ENCODE results near the gene FBXL7.

The FBXL7 gene

GRCh38 chr5:15819617-15820016, 319.6 kb downstream of the FBXL7 start:
- Histone ChIP-seq H3K79me2 (ENCODE audit: insufficient read depth, low read length) (no peaks in the 10 kb centered on the region), H3F3A (ENCODE audit: insufficient read depth) (no peaks in the 10 kb centered on the region), H3K27me3 (ENCODE audit: low read length) (no peaks in the 10 kb centered on the region), H3K9ac (ENCODE audit: low read length) (no peak overlapping the region), H2AFZ (ENCODE audit: low read depth, low read length, severe bottlenecking) (no peak overlapping the region), H3K9me3 (ENCODE audit: insufficient read depth, low read length) (no peaks in the 10 kb centered on the region; the same call in 1 of the 2 replicates), H3K27ac (ENCODE audit: low read depth, low read length) (no peak overlapping the region), H3K36me3 (ENCODE audit: low read length) (no peaks in the 10 kb centered on the region), H4K20me1 (ENCODE audit: low read depth, low read length) (no peaks in the 10 kb centered on the region), H3K9me2 (replicated peaks; ENCODE audit: insufficient read depth, low read length) (no peaks in the 10 kb centered on the region), H3K4me3 (ENCODE audit: insufficient read depth, low read length, poor library complexity, severe bottlenecking) (no peak overlapping the region), H3K4me2 (ENCODE audit: low read depth, low read length, poor library complexity, severe bottlenecking) (no peak overlapping the region)
- TF ChIP-seq CTCF (IDR thresholded peaks at IDR 0.05; ENCODE audit: insufficient read depth, low read length, poor library complexity, severe bottlenecking) (no peak), EZH2phosphoT487 (conservative IDR thresholded peaks at IDR 0.05; ENCODE audit: low read length) (no peak)

- H3K4me3 ChIP-seq (ENCODE audit: insufficient read depth, low read length, poor library complexity, severe bottlenecking), result no peak overlapping the region
- H3K9me2 ChIP-seq (replicated peaks; ENCODE audit: insufficient read depth, low read length), result no peaks in the 10 kb centered on the region
- H3K4me2 ChIP-seq (ENCODE audit: low read depth, low read length, poor library complexity, severe bottlenecking), result no peak overlapping the region
- H3F3A ChIP-seq (ENCODE audit: insufficient read depth), result no peaks in the 10 kb centered on the region
- H3K27ac ChIP-seq (ENCODE audit: low read depth, low read length), result no peak overlapping the region
- no peaks in the 10 kb centered on the region for H3K36me3 ChIP-seq (ENCODE audit: low read length)
- no peaks in the 10 kb centered on the region for H3K27me3 ChIP-seq (ENCODE audit: low read length)
- no peak overlapping the region for H2AFZ ChIP-seq (ENCODE audit: low read depth, low read length, severe bottlenecking)
- no peak for TF ChIP-seq EZH2phosphoT487 (conservative IDR thresholded peaks at IDR 0.05; ENCODE audit: low read length)
- no peak for TF ChIP-seq CTCF (IDR thresholded peaks at IDR 0.05; ENCODE audit: insufficient read depth, low read length, poor library complexity, severe bottlenecking)
- H3K9ac ChIP-seq (ENCODE audit: low read length), result no peak overlapping the region
- no peaks in the 10 kb centered on the region for H4K20me1 ChIP-seq (ENCODE audit: low read depth, low read length)
- H3K79me2 ChIP-seq (ENCODE audit: insufficient read depth, low read length), result no peaks in the 10 kb centered on the region
- H3K9me3 ChIP-seq (ENCODE audit: insufficient read depth, low read length), result no peaks in the 10 kb centered on the region; the same call in 1 of the 2 replicates
Observed at GRCh38 chr5:15821506-15821905, 321.5 kb downstream of the FBXL7 start.

DNA sequence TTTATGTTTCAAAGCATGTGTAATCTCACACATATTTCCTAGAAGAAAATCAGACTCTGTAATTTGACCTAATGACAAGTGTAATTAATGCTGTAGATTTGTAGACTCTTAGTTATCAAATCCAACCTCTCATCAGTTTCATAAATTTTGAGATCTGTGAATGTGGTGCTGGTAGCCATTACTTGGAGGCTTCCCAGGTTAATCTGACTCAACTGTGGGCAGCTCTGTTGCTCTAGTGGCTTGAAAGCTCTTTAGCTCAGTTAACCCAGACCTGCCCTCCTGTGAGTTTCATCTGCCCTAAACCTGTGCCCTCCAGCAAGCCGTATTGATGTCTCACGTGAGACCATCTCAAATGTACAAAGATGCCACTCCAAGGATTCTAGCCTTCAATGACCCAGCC, 323.4 kb downstream of the FBXL7 start:
- Histone ChIP-seq H3K9me2 (replicated peaks; ENCODE audit: insufficient read depth, low read length) (no peaks in the 10 kb centered on the region), H4K20me1 (ENCODE audit: low read depth, low read length) (no peaks in the 10 kb centered on the region), H3K4me2 (ENCODE audit: low read depth, low read length, poor library complexity, severe bottlenecking) (no peak overlapping the region), H2AFZ (ENCODE audit: low read depth, low read length, severe bottlenecking) (no peak overlapping the region), H3K36me3 (ENCODE audit: low read length) (no peaks in the 10 kb centered on the region), H3K9ac (ENCODE audit: low read length) (no peak overlapping the region), H3K4me3 (ENCODE audit: insufficient read depth, low read length, poor library complexity, severe bottlenecking) (no peak overlapping the region), H3K79me2 (ENCODE audit: insufficient read depth, low read length) (no peaks in the 10 kb centered on the region), H3K9me3 (ENCODE audit: insufficient read depth, low read length) (no peaks in the 10 kb centered on the region), H3F3A (ENCODE audit: insufficient read depth) (no peaks in the 10 kb centered on the region), H3K27me3 (ENCODE audit: low read length) (no peaks in the 10 kb centered on the region), H3K27ac (ENCODE audit: low read depth, low read length) (no peak overlapping the region)
- TF ChIP-seq EZH2phosphoT487 (conservative IDR thresholded peaks at IDR 0.05; ENCODE audit: low read length), result no peak
- no peak for TF ChIP-seq CTCF (IDR thresholded peaks at IDR 0.05; ENCODE audit: insufficient read depth, low read length, poor library complexity, severe bottlenecking)
